GM19455 (cell line): ENCODE data around the gene POLR1C.
"Not testable (repeated sequence)": the region's sequence is repeated elsewhere in the genome, so short reads cannot be mapped to it uniquely, and the experiment has no call there.

Source experiments
- ATAC-seq: cut with Tn5 transposase; IDR thresholded peaks from one replicate; pipeline ENCODE4 v1.9.1; 2021; ENCODE audit not compliant: unreplicated experiment

Gene POLR1C

GRCh38 chr6:43516697-43517504 lies at the start of gene POLR1C, which contains the start of gene YIPF3:
Gene POLR1C, plus strand, starts transcription at chr6:43517089. Its CDS starts 21 bp downstream, at chr6:43517110.
Gene YIPF3, minus strand, starts transcription at chr6:43516926. Its CDS starts 119 bp downstream, at chr6:43516807.
- peak; percentile 89 for ATAC-seq

GRCh38 chr6:43467265-43467664 lies 49.6 kb upstream of the POLR1C start:
- ATAC-seq = not testable (repeated sequence)

- ATAC-seq = no peak
Observed at GRCh38 chr6:43467752-43468151, 49.1 kb upstream of the POLR1C start.

- no peak for ATAC-seq
Observed at GRCh38 chr6:43468240-43468639, 48.6 kb upstream of the POLR1C start.

GRCh38 chr6:43468748-43469681 lies 47.9 kb upstream of the POLR1C start:
- no peak for ATAC-seq

GRCh38 chr6:43469947-43470346 lies 46.9 kb upstream of the POLR1C start:
- ATAC-seq = no peak

GRCh38 chr6:43471399-43471798 lies 45.5 kb upstream of the POLR1C start:
- no peak for ATAC-seq

GRCh38 chr6:43472515-43472914 lies 44.4 kb upstream of the POLR1C start:
- no peak for ATAC-seq

GRCh38 chr6:43475516-43475915 lies 41.4 kb upstream of the POLR1C start:
- no peak for ATAC-seq

- no peak for ATAC-seq
Observed at GRCh38 chr6:43476746-43477145, 40.1 kb upstream of the POLR1C start.

- ATAC-seq = peak; percentile 93
Observed at GRCh38 chr6:43477235-43478007, 39.5 kb upstream of the POLR1C start, which contains the start of gene TJAP1. Gene TJAP1, plus strand, starts transcription at chr6:43477570. Its CDS starts 21,432 bp downstream, at chr6:43499002.

- ATAC-seq = no peak
Observed at GRCh38 chr6:43478008-43478372, 38.9 kb upstream of the POLR1C start.

GRCh38 chr6:43481075-43481474 lies 35.8 kb upstream of the POLR1C start:
- no peak for ATAC-seq

GRCh38 chr6:43481591-43482236 lies 35.2 kb upstream of the POLR1C start:
- no peak for ATAC-seq

- no peak for ATAC-seq
Observed at GRCh38 chr6:43488667-43489276, 28.1 kb upstream of the POLR1C start.

GRCh38 chr6:43489277-43490072 lies 27.4 kb upstream of the POLR1C start:
- ATAC-seq = no peak

- no peak for ATAC-seq
Observed at GRCh38 chr6:43490523-43490939, 26.4 kb upstream of the POLR1C start.

GRCh38 chr6:43491750-43492661 lies 24.9 kb upstream of the POLR1C start:
- ATAC-seq = no peak
